ENCODE measurements around the gene ERF.

DNA sequence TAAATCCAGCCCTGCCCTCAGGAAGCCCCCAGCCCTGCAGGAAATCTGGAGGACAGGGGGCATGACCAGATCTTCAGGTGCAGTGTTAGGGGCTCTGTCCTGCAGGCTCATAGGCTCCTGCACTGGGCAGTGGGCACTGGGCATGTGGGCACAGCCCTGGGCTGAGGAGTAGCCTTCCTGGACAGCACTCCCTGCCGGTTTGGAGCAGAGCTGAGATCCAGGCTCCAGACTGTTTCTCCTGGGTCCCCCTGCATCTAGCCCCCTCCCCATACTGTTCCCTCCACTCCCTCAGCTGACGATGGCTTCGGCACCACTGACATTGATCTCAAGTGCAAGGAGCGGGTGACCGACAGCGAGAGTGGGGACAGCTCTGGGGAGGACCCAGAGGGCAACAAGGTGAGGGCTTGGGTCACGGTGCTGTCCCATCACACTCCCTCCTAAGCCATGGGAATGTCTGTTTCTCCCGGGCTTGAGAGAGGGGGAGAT, 34.7 kb upstream of the ERF start:
- TF ChIP-seq TARDBP (IDR thresholded peaks at IDR 0.05; ENCODE audit: borderline replicate concordance): no peak
- no peak for TF ChIP-seq EZH2 (IDR thresholded peaks at IDR 0.05; ENCODE audit: borderline replicate concordance, control insufficient read depth, low read depth, low read length)
- TF ChIP-seq, protein P1, sequence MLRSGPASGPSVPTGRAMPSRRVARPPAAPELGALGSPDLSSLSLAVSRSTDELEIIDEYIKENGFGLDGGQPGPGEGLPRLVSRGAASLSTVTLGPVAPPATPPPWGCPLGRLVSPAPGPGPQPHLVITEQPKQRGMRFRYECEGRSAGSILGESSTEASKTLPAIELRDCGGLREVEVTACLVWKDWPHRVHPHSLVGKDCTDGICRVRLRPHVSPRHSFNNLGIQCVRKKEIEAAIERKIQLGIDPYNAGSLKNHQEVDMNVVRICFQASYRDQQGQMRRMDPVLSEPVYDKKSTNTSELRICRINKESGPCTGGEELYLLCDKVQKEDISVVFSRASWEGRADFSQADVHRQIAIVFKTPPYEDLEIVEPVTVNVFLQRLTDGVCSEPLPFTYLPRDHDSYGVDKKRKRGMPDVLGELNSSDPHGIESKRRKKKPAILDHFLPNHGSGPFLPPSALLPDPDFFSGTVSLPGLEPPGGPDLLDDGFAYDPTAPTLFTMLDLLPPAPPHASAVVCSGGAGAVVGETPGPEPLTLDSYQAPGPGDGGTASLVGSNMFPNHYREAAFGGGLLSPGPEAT (IDR thresholded peaks at IDR 0.05; ENCODE audit: low read depth): no peak
- TF ChIP-seq, protein P2, sequence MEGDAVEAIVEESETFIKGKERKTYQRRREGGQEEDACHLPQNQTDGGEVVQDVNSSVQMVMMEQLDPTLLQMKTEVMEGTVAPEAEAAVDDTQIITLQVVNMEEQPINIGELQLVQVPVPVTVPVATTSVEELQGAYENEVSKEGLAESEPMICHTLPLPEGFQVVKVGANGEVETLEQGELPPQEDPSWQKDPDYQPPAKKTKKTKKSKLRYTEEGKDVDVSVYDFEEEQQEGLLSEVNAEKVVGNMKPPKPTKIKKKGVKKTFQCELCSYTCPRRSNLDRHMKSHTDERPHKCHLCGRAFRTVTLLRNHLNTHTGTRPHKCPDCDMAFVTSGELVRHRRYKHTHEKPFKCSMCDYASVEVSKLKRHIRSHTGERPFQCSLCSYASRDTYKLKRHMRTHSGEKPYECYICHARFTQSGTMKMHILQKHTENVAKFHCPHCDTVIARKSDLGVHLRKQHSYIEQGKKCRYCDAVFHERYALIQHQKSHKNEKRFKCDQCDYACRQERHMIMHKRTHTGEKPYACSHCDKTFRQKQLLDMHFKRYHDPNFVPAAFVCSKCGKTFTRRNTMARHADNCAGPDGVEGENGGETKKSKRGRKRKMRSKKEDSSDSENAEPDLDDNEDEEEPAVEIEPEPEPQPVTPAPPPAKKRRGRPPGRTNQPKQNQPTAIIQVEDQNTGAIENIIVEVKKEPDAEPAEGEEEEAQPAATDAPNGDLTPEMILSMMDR (IDR thresholded peaks at IDR 0.05 in 2 of 3, conservative IDR thresholded peaks at IDR 0.05 in 1 of 3; ENCODE audit: control insufficient read depth in 2 of 3, extremely low read depth in 1 of 3, insufficient read depth in 1 of 3, low read depth in 3 of 3, low read length in 3 of 3): no peak
- TF ChIP-seq IRF4 (IDR thresholded peaks at IDR 0.05; ENCODE audit: low read depth, low read length): no peak
- no peak for TF ChIP-seq RFX5 (IDR thresholded peaks at IDR 0.05; ENCODE audit: low read depth, low read length)
- TF ChIP-seq BHLHE40 (IDR thresholded peaks at IDR 0.05; ENCODE audit: borderline replicate concordance in 1 of 2, low read depth in 2 of 2, low read length in 1 of 2): no peak
- TF ChIP-seq, protein P3, sequence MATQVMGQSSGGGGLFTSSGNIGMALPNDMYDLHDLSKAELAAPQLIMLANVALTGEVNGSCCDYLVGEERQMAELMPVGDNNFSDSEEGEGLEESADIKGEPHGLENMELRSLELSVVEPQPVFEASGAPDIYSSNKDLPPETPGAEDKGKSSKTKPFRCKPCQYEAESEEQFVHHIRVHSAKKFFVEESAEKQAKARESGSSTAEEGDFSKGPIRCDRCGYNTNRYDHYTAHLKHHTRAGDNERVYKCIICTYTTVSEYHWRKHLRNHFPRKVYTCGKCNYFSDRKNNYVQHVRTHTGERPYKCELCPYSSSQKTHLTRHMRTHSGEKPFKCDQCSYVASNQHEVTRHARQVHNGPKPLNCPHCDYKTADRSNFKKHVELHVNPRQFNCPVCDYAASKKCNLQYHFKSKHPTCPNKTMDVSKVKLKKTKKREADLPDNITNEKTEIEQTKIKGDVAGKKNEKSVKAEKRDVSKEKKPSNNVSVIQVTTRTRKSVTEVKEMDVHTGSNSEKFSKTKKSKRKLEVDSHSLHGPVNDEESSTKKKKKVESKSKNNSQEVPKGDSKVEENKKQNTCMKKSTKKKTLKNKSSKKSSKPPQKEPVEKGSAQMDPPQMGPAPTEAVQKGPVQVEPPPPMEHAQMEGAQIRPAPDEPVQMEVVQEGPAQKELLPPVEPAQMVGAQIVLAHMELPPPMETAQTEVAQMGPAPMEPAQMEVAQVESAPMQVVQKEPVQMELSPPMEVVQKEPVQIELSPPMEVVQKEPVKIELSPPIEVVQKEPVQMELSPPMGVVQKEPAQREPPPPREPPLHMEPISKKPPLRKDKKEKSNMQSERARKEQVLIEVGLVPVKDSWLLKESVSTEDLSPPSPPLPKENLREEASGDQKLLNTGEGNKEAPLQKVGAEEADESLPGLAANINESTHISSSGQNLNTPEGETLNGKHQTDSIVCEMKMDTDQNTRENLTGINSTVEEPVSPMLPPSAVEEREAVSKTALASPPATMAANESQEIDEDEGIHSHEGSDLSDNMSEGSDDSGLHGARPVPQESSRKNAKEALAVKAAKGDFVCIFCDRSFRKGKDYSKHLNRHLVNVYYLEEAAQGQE (IDR thresholded peaks at IDR 0.05; ENCODE audit: low read depth, low read length): no peak
- TF ChIP-seq CBX5 (IDR thresholded peaks at IDR 0.05; ENCODE audit: low read depth): no peak
- TF ChIP-seq, protein P4, sequence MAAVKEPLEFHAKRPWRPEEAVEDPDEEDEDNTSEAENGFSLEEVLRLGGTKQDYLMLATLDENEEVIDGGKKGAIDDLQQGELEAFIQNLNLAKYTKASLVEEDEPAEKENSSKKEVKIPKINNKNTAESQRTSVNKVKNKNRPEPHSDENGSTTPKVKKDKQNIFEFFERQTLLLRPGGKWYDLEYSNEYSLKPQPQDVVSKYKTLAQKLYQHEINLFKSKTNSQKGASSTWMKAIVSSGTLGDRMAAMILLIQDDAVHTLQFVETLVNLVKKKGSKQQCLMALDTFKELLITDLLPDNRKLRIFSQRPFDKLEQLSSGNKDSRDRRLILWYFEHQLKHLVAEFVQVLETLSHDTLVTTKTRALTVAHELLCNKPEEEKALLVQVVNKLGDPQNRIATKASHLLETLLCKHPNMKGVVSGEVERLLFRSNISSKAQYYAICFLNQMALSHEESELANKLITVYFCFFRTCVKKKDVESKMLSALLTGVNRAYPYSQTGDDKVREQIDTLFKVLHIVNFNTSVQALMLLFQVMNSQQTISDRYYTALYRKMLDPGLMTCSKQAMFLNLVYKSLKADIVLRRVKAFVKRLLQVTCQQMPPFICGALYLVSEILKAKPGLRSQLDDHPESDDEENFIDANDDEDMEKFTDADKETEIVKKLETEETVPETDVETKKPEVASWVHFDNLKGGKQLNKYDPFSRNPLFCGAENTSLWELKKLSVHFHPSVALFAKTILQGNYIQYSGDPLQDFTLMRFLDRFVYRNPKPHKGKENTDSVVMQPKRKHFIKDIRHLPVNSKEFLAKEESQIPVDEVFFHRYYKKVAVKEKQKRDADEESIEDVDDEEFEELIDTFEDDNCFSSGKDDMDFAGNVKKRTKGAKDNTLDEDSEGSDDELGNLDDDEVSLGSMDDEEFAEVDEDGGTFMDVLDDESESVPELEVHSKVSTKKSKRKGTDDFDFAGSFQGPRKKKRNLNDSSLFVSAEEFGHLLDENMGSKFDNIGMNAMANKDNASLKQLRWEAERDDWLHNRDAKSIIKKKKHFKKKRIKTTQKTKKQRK (IDR thresholded peaks at IDR 0.05; ENCODE audit: low read depth, low read length): no peak
- no peak for TF ChIP-seq EP300 (IDR thresholded peaks at IDR 0.05; ENCODE audit: borderline replicate concordance in 1 of 2, control insufficient read depth in 1 of 2, low read depth in 2 of 2, low read length in 2 of 2)
- TF ChIP-seq SIN3A (IDR thresholded peaks at IDR 0.05; ENCODE audit: low read depth, low read length): no peak
